ENCODE results near the gene LRRC49. TPM values are rescaled to one million over a fixed set of nuclear protein-coding genes. Genes with fewer than 3 reads are reported as not detected.
"Not testable (repeated sequence)": the region's sequence is repeated elsewhere in the genome, so short reads cannot be mapped to it uniquely, and the experiment has no call there.

The LRRC49 gene
- total RNA-seq, 2 experiments from 2014 or later = not detected

DNA sequence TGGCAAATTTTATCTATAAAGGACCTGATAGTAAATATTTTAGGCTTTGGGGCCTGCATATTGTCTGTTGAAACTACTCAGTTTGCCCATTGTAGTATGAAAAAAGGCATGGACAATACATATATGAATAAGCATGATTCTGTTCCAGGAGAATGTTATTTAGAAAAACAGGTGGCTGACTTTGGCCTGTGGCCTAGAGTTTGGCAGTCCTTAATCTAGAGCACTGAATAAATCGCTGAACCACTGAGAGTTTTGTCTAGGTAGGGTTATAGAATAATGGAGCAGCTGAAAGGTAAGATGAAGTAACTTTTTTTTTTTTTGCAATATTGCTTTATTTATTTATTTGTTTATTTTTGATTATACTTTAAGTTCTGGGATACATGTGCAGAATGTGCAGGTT, 75.0 kb downstream of the LRRC49 start:
- Mint-ChIP-seq H3K36me3 (ENCODE audit: low read depth) (no peaks in the 10 kb centered on the region), H3K4me1 (ENCODE audit: low read depth) (no peaks in the 10 kb centered on the region), H3K27me3 (ENCODE audit: low read depth) (peaks cover 4% of the 10 kb centered on the region), H3K9me3 (ENCODE audit: insufficient read depth) (no peaks in the 10 kb centered on the region), H3K4me3 (no peak overlapping the region), H3K27ac (no peak overlapping the region)
- ChIA-PET CTCF (no interaction called here), POLR2A (no interaction called here)
- DNase-seq = no peak
- no peak for ATAC-seq

DNA sequence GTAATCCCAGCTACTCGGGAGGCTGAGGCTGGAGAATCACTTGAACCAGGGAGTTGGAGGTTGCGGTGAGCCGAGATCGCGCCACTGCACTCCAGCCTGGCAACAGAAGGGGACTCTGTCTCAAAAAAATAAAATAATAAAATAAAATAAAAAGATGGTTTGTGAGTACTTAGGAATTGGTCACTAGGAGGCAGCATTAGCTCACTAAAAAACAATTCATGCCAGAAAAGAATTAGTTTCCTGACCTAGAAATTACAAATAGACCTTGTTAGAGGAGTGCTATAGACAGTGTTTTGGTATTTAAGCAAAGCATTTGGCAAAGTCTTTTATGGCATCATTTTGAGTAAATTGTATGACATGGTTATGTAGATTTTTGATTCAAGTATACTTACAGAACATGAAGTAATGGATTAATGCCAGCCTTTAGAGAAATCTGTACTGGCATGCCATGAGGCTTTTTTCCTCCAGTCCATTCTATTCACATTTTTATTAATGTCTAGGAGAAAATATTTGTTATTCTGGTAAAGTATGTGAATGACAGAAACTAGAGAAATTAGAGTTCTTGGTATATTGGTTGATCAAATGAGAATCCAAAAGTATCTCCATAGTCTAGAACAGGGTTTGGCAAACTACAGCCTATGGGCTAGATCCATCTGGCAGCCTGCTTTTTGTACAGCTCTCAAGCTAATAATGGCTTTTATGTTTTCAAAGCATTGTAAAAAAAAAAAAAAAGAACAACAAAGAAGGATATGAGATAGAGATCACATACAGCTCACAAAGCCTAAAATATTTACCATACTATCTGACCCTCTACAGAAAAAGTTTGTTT, 81.6 kb downstream of the LRRC49 start:
- Mint-ChIP-seq H3K9me3 (ENCODE audit: insufficient read depth) (no peaks in the 10 kb centered on the region), H3K27ac (no peak overlapping the region)
- POLR2A ChIA-PET = no interaction called here

GRCh38 chr15:70976851-70977250, 84.2 kb downstream of the LRRC49 start:
- H3K4me3 Mint-ChIP-seq = no peak overlapping the region
- POLR2A ChIA-PET = no interaction called here
- peaks cover 9% of the 10 kb centered on the region for H3K27me3 Mint-ChIP-seq (ENCODE audit: low read depth)
- no peaks in the 10 kb centered on the region for H3K4me1 Mint-ChIP-seq (ENCODE audit: low read depth)
- ATAC-seq (no peak), DNase-seq (no peak)
- no peaks in the 10 kb centered on the region for H3K9me3 Mint-ChIP-seq (ENCODE audit: insufficient read depth)
- no peak overlapping the region for H3K27ac Mint-ChIP-seq
- CTCF ChIA-PET = no interaction called here
- no peaks in the 10 kb centered on the region for H3K36me3 Mint-ChIP-seq (ENCODE audit: low read depth)

More for the DNA sequence above, 81.6 kb downstream of the LRRC49 start:
- no peaks in the 10 kb centered on the region for H3K36me3 Mint-ChIP-seq (ENCODE audit: low read depth)
- DNase-seq = no peak
- CTCF ChIA-PET = no interaction called here
- no peak for ATAC-seq
- no peak overlapping the region for H3K4me3 Mint-ChIP-seq
- H3K4me1 Mint-ChIP-seq (ENCODE audit: low read depth) = no peaks in the 10 kb centered on the region
- peaks cover 10% of the 10 kb centered on the region for H3K27me3 Mint-ChIP-seq (ENCODE audit: low read depth)

- POLR2A ChIA-PET = no interaction called here
- H3K27ac Mint-ChIP-seq = no peak overlapping the region
- H3K27me3 Mint-ChIP-seq (ENCODE audit: low read depth) = peaks cover 13% of the 10 kb centered on the region
- H3K4me3 Mint-ChIP-seq = no peak overlapping the region
- H3K4me1 Mint-ChIP-seq (ENCODE audit: low read depth) = no peaks in the 10 kb centered on the region
- CTCF ChIA-PET = no interaction called here
- DNase-seq (no peak), ATAC-seq (no peak)
- H3K36me3 Mint-ChIP-seq (ENCODE audit: low read depth) = no peaks in the 10 kb centered on the region
- no peaks in the 10 kb centered on the region for H3K9me3 Mint-ChIP-seq (ENCODE audit: insufficient read depth)
Measured at GRCh38 chr15:70995383-70995970, 102.9 kb downstream of the LRRC49 start.

DNA sequence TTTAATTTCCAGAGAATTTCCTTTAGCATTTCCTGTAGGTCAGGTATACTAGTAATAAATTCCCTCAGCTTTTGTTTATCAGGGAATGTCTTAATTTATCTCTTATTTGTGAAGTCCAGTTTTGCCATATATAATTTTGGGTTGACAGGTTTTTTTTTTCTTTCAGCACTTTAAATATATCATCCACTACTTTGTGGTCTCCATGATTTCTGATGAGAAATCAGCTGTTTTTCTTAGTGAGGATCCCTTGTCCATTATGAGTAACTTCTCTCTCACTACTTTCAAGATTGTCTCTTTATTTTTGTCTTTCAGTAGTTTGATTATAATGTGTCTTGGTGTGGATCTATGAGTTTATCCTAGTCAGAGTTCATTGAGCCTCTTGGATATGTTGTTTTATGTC, 105.7 kb downstream of the LRRC49 start:
- Mint-ChIP-seq H3K27ac (no peak overlapping the region), H3K4me1 (ENCODE audit: low read depth) (no peaks in the 10 kb centered on the region), H3K27me3 (ENCODE audit: low read depth) (peaks cover 13% of the 10 kb centered on the region), H3K36me3 (ENCODE audit: low read depth) (no peaks in the 10 kb centered on the region), H3K9me3 (ENCODE audit: insufficient read depth) (no peaks in the 10 kb centered on the region), H3K4me3 (no peak overlapping the region)
- no peak for DNase-seq
- no peak for ATAC-seq
- ChIA-PET POLR2A (no interaction called here), CTCF (no interaction called here)

DNA sequence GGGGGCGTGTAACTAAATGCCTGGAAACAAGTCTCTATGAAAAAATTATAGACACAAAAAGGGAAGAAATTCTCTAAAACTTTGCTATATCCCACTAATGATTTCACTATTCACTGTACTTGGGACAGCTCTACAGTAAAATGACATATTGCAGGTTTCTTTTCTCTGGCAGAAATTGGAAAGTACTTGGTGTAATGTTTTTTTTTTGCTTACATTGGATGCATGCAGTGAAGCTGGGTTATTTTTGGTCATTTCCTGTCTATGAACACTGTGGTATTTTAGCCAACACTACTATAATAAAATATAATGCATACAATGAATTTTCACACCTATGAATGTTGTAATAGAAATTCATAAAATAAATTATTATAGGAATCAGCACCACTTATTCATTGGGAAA, 109.7 kb downstream of the LRRC49 start:
- ATAC-seq = no peak
- Mint-ChIP-seq H3K27me3 (ENCODE audit: low read depth) (peaks cover 5% of the 10 kb centered on the region), H3K36me3 (ENCODE audit: low read depth) (no peaks in the 10 kb centered on the region), H3K9me3 (ENCODE audit: insufficient read depth) (no peaks in the 10 kb centered on the region), H3K4me1 (ENCODE audit: low read depth) (no peaks in the 10 kb centered on the region), H3K4me3 (no peak overlapping the region), H3K27ac (no peak overlapping the region)
- ChIA-PET CTCF (no interaction called here), POLR2A (no interaction called here)
- DNase-seq = no peak

GRCh38 chr15:71003319-71003718, 110.7 kb downstream of the LRRC49 start:
- no peak for DNase-seq
- ChIA-PET CTCF (no interaction called here), POLR2A (no interaction called here)
- Mint-ChIP-seq H3K36me3 (ENCODE audit: low read depth) (no peaks in the 10 kb centered on the region), H3K27ac (no peak overlapping the region), H3K9me3 (ENCODE audit: insufficient read depth) (no peaks in the 10 kb centered on the region), H3K4me3 (no peak overlapping the region), H3K4me1 (ENCODE audit: low read depth) (no peaks in the 10 kb centered on the region), H3K27me3 (ENCODE audit: low read depth) (peaks cover 2% of the 10 kb centered on the region)
- no peak for ATAC-seq

- H3K4me1 Mint-ChIP-seq (ENCODE audit: low read depth); CTCF ChIA-PET; H3K27me3 Mint-ChIP-seq (ENCODE audit: low read depth); DNase-seq; POLR2A ChIA-PET; H3K9me3 Mint-ChIP-seq (ENCODE audit: insufficient read depth); H3K4me3 Mint-ChIP-seq; ATAC-seq; H3K36me3 Mint-ChIP-seq (ENCODE audit: low read depth); H3K27ac Mint-ChIP-seq: not testable (repeated sequence)
Measured at GRCh38 chr15:71004506-71004905, 111.9 kb downstream of the LRRC49 start.

DNA sequence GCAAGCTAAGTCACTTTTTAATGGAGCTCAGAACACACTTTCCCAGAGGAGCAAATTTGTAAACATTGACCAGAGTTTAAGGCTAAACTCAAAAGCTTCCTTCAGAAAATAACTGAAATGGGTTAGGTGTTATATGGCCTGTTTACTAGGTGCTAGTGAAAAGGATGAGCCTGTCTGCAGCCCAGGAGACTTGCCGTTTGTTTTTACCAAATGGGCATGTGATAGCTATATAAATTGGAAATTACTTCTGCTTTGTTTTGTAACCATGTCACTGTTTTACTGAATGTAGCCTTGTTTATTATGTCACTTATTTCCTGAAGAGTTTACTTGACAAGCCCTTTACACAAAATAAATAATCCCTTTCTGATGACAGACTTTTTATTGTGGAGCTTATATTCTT, 113.3 kb downstream of the LRRC49 start:
- Mint-ChIP-seq H3K27me3 (ENCODE audit: low read depth) (no peaks in the 10 kb centered on the region), H3K4me1 (ENCODE audit: low read depth) (no peaks in the 10 kb centered on the region), H3K36me3 (ENCODE audit: low read depth) (no peaks in the 10 kb centered on the region), H3K4me3 (no peak overlapping the region), H3K27ac (no peak overlapping the region), H3K9me3 (ENCODE audit: insufficient read depth) (no peaks in the 10 kb centered on the region)
- ATAC-seq (no peak), DNase-seq (no peak)
- ChIA-PET POLR2A (no interaction called here), CTCF (no interaction called here)

DNA sequence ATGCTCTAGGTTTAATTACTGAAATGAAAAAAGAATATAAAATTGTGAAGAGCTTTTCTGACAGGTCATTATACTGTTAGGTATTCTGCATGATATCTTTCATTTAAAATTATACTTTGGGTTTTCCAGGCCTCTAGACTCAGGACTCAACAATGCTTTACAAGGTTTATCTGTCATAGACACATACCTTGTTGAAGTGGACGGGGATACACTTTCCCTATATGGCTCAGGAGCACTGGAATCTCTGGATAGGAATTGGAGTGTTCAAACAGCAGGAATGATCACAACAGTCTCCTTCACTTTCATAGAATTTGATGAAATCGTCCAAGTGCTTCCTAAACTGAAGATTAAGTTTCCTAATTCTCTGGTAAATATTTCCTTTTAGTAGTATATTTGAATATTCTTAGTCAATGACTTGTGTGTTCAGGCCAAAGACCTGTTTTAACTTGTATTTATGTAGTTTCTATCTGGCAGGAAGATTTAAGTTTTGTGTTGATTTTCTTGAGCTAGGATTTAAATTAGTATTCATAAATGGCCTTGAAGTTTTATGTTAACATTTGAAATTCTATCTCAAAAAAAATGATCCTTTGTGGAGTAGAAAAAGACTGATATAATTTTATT, 115.7 kb downstream of the LRRC49 start:
- ChIA-PET CTCF (no interaction called here), POLR2A (no interaction called here)
- ATAC-seq (no peak), DNase-seq (no peak)
- Mint-ChIP-seq H3K36me3 (ENCODE audit: low read depth) (no peaks in the 10 kb centered on the region), H3K4me1 (ENCODE audit: low read depth) (no peaks in the 10 kb centered on the region), H3K9me3 (ENCODE audit: insufficient read depth) (no peaks in the 10 kb centered on the region), H3K4me3 (no peak overlapping the region), H3K27me3 (ENCODE audit: low read depth) (peaks cover 6% of the 10 kb centered on the region), H3K27ac (no peak overlapping the region)

GRCh38 chr15:71010472-71010871, 117.8 kb downstream of the LRRC49 start:
- CTCF ChIA-PET = interaction anchor here (0.6 kb wide), 2 partner anchors 16 to 1292 kb away, joined by 3 read pairs; no protein-coding TSS in a partner anchor
- H3K9me3 Mint-ChIP-seq (ENCODE audit: insufficient read depth) = no peaks in the 10 kb centered on the region
- H3K36me3 Mint-ChIP-seq (ENCODE audit: low read depth) = no peaks in the 10 kb centered on the region
- H3K27me3 Mint-ChIP-seq (ENCODE audit: low read depth) = peaks cover 7% of the 10 kb centered on the region
- no peak for DNase-seq
- no peak overlapping the region for H3K27ac Mint-ChIP-seq
- POLR2A ChIA-PET = interaction anchor here (0.6 kb wide), 1 partner anchor 816 kb away, joined by 3 read pairs; no protein-coding TSS in a partner anchor
- no peaks in the 10 kb centered on the region for H3K4me1 Mint-ChIP-seq (ENCODE audit: low read depth)
- no peak overlapping the region for H3K4me3 Mint-ChIP-seq
- no peak for ATAC-seq

- no peaks in the 10 kb centered on the region for H3K36me3 Mint-ChIP-seq (ENCODE audit: low read depth)
- H3K27ac Mint-ChIP-seq = no peak overlapping the region
- CTCF ChIA-PET = interaction anchor here (0.6 kb wide), 1 partner anchor 15 kb away, joined by 3 read pairs; no protein-coding TSS in a partner anchor
- H3K4me3 Mint-ChIP-seq = no peak overlapping the region
- H3K27me3 Mint-ChIP-seq (ENCODE audit: low read depth) = peaks cover 7% of the 10 kb centered on the region
- ATAC-seq = no peak
- no peak for DNase-seq
- no peaks in the 10 kb centered on the region for H3K9me3 Mint-ChIP-seq (ENCODE audit: insufficient read depth)
- POLR2A ChIA-PET = interaction anchor here (0.6 kb wide), 1 partner anchor 816 kb away, joined by 3 read pairs; no protein-coding TSS in a partner anchor
- no peaks in the 10 kb centered on the region for H3K4me1 Mint-ChIP-seq (ENCODE audit: low read depth)
Measured at GRCh38 chr15:71010997-71011396, 118.4 kb downstream of the LRRC49 start.
